Measurements from ENCODE around the gene NDUFS4.

DNA sequence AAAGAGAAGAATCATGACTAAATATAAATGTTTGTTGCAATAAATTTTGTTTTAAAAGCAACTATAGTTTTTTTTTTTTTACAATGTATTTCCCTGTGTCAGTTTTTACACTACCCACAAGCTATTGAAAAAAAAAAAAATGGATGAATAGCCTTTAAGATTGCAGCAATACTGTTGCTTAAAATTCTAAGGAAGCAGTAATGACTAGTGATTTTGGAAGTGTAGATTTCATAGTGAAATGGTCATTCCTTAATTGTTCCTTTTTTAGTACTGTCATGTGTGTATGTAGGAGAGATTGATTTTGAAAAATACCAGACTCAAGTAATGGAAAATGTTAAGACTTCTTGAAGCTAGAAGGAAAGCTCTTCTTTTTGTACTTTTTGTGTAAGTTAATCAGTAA lies 53.1 kb downstream of the NDUFS4 start:
- TF ChIP-seq MAX (IDR thresholded peaks at IDR 0.05; ENCODE audit: low read depth) = no peak
- no peak for TF ChIP-seq CTCF (IDR thresholded peaks at IDR 0.05)
- no peak for TF ChIP-seq TAF1 (IDR thresholded peaks at IDR 0.05; ENCODE audit: borderline replicate concordance, low read depth, low read length)
- no peak for TF ChIP-seq EZH2phosphoT487 (IDR thresholded peaks at IDR 0.05; ENCODE audit: borderline replicate concordance, low read depth)
- no peak for TF ChIP-seq YY1 (IDR thresholded peaks at IDR 0.05; ENCODE audit: low read depth)
- no peak for TF ChIP-seq ZBTB33 (IDR thresholded peaks at IDR 0.05; ENCODE audit: borderline replicate concordance, low read depth)
- TF ChIP-seq GABPA (IDR thresholded peaks at IDR 0.05; ENCODE audit: low read depth) = no peak
